Measurements from ENCODE around the gene TUSC1.
"Not testable (repeated sequence)": the region's sequence is repeated elsewhere in the genome, so short reads cannot be mapped to it uniquely, and the experiment has no call there.

Gene TUSC1
- total RNA-seq = 0 to 0.40 reads per million in 2 donors

DNA sequence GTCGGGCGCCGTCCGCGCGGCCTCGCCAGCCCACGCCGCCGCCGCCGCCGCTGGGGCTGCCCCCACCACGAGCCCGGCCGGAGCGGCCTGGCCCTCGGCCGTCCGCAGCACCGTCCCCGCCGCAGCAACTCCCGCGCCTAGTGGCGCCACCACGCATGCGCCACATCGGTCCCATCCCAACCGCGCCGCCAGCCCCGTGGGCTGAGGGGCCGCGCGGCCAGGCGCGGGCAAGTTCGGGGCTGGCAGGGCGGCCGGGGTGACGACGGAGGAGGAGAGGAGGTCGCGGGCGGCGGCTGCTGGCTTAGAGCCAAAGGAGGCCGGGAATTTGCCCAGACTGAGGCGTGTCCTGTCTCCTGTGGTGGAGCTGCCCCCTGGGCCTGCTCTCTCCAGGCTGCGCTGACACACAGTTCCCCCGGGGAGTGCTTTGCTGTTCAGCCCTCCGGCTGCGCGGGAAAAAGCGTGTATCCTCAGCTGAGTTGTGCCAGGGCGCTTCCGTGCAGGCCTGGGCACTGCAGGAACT lies at the start of gene TUSC1:
TUSC1 (minus strand) TSS at position 298 of the 520 bp plus-strand sequence; CDS start at position 166, 132 bp downstream.
- peak in 1 of 5 experiments; percentile 11 for DNase-seq

DNA sequence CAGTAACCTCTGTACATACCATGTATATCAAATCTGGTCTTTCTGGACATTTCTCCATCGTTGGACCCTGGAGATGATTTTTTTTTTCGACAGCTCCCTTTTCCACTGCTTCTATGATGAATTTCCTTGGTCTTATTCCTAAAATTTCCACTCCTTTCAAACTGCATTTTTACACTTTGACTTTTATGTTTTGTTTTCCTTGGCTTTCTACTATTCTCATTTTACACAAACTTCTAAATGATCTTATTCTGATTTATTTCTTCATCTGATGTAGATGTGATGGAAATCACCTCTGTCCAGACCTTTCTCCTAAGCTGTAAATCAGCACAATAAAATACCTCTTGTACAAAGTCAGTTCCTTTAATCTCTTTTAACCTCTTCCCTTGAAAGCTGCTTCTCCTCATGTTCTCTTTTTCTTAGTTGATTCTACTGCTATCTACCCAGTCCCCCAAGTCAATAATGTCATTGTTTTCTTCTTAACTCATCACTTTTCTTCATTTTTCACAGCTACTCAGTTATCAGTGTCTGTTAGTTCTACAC lies 48.7 kb upstream of the TUSC1 start:
- no peak for DNase-seq

DNA sequence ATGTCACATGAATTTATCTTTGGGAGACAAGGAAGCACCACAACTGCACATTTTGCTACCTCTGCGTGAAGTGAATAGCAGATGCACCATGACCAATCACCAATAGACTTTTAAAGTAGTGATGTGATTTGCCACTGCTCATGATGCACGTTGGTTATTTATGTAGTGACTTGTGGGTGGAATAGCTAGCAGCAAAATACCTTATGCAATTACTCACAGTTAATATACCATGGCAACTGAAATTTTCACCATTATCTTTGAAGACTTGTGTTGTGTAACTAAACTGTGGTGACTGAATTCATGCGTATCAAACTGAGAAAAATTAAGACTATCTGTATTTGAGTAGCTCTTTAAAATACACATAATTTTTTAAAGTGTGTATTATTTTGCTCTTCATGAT lies 46.2 kb upstream of the TUSC1 start:
- DNase-seq = no peak

DNA sequence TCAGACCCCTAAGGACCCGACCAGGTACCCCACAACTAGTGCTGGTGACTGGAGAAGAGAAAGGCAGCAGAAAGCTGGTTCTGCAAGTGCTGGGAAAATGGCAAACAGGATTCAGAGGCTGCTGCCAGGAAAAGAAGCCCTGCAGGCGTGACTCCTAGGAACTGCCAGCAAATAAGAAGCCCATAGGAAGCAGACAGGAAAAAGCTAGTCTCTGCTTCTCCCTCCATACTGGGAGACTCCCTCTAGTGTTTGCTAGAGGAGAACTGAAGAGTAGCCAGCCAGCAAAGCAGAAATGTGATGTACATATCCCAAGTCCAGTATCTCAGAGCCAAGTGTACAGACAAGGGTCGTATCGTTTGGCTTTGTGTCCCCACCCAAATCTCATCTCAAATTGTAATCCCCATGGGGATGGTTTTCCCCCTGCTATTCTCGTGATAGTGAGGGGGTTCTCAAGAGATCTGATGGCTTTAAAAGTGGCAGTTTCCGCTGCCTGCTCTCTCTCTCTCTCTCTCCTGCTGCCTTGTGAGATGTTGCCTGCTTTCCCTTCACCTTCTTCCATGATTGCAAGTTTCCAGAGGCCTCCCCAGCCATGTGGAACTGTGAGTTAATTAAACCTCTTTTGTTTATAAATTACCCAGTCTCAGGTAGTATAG lies 38.1 kb upstream of the TUSC1 start:
- DNase-seq = no peak

DNA sequence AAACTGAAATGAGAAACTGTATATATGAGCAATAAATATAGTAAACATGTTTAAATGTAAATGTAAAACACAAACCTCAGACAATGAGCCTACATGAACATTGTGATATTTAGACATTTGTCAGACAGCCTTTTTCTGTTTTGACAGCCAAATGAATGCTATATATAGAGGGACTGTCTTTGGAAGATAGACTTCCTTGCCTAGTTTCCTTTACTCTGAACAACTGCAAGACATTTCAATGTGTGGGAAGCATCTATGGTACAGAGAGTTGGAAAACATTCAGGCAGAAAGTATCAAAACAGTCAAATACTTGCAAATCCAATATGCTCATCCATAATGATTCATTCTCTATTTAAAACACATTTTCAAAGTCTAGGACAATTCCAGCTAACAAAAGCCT lies 31.7 kb upstream of the TUSC1 start:
- no peak for DNase-seq

DNA sequence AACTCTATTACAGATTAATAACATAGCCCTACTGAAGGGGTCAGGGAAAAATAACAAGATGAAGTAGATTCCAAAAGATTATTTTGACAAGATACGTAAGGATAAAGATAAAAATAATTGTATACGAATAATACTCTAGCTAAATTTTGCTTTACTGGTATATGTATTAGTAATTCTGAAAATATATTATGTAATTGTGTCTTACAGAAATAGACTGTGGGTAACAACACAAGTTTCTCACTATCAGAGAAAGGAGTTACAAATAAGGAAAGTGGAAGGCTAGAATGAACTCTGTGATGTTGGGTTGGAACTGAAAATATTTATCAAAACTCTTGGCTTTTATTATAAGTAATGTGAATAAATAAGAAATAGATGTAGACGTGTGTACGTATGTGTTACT lies 26.6 kb upstream of the TUSC1 start:
- no peak for DNase-seq

DNA sequence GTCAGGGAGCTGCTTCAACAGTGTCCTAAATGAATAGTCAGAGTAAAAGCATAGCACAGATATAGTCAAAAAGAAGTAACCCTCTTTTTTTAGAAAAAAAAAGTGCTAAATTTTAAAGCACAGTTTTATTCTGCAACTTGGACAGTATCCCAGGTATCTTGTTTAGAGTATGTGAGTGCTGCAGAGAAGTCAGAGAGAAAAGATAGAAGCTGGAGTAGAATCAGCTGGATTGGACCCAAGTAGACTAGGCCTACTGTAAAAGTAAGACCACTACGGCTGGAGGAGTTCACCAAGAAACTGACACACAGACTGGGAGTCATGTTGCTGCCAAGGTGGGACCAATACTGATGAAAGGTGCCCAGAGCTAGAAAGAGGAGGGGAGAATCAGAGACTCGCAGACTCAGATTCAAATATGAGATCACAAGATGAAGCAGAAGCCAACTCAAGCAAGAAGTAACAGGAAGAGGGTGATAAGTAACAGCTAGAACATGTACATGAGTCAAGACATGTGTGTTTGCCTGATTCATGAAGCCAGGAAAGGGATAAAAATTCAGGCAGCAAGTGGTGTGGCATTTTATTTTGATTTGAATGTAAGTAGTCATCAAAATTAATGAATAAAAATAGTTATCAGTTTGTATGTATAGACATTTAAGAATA lies 25.6 kb upstream of the TUSC1 start:
- no peak for DNase-seq

DNA sequence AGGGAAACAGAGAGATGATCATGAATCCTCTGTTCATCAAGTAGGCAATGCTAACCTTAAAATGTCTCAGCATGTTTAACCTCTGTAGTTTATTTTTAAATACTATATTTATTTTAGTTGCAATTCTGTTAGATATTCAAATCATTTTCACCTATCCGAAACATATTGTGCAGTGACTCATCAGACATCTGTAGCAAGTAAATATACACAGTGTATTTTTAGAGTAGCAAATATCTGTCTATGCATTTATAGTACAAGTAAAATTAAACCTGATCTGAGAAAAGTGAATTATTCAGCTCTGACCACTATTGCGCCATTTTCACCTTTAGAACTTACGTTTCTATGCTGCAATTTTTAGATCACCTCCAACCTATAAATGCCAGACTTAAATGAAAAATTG lies 24.3 kb upstream of the TUSC1 start:
- no peak for DNase-seq

DNA sequence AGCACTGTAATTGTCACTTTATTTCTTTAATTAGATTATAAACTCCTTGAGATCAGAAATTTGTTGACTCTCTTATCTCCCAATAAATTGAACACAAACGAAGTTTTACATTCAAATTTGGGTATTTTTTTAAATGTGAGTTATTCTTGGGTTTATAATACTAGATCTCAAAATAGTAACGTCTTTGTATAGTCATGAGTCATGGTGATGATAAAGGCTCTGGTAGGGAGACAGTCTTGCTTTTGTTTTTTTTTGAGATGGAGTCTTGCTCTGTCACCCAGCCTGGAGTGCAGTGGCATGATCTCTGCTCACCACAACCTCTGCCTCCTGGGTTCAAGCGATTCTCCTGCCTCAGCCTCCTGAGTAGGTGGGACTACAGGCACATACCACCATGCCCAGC lies 22.7 kb upstream of the TUSC1 start:
- DNase-seq = not testable (repeated sequence)

DNA sequence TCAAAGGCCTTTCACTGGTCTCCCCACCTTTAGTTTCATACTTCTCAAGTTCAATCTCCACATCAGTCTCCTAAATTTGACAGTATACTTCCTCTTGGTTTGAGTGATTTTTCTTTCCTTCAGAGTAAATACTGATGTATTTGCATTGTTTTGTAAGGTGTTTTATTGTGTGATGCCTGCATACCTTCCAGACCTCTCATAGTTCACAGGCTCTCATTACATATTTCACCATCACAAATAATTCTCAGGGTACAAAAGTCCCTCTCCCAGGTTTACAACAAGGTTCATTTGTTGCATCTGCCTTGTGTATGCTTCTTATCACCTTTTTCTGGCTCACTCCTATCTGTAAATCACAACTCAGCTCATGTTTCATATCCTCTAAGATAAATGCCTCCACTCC lies 22.2 kb upstream of the TUSC1 start:
- DNase-seq = no peak

DNA sequence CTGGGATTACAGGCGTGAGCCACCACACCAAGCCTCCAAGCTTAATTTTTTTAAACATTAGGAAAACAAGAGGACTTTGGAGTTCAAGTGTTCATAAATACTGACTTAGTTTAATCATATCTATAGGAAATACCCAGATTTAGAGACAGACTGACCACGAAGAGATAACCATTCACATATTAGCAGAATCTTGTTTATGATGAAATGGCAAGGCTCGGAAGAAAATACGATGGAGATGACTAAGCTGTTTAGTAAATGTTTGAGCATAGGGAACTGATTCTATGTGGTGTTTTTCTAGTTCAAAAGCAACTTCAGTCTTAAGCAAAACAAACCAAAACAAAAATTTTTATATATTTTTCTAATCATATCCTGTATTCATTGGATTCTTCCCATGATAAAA lies 13.5 kb upstream of the TUSC1 start:
- no peak for DNase-seq

DNA sequence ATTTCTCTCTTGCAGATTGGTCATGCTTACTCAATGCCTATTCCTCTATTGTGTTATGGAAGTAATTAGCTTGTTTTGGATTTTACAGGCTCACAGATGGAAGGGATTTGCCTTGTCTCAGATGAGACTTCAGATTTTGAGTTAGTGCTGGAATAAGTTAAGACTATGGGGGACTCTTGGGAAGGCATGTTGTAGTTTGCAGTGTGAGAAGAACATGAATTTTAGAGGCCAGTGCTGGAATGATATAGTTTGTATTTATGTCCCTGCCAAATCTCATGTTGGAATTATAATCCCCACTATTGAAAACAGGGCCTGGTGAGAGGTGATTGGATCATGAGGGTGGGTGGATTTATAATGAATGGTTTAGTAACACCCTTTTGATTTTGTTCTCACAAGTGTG lies 6.1 kb upstream of the TUSC1 start:
- DNase-seq = no peak

DNA sequence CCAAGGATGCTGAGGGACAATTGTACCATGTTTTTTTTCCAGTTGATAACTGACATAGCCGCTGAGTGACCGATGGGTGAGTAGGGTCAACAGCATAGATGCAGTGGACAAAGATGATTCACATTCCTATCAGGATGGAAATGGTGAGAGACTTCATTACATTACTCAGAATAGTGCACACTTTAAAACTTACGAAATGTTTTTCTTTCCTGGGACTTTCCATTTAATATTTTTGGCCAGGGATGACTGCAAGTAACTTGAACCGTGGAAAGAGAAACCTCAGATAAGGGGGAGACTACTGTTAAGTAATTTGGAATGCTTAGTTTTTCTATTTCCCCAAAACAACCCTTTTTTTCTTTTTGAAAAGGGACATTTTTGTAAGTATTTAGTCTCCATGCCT lies 3.0 kb upstream of the TUSC1 start:
- no peak for DNase-seq

DNA sequence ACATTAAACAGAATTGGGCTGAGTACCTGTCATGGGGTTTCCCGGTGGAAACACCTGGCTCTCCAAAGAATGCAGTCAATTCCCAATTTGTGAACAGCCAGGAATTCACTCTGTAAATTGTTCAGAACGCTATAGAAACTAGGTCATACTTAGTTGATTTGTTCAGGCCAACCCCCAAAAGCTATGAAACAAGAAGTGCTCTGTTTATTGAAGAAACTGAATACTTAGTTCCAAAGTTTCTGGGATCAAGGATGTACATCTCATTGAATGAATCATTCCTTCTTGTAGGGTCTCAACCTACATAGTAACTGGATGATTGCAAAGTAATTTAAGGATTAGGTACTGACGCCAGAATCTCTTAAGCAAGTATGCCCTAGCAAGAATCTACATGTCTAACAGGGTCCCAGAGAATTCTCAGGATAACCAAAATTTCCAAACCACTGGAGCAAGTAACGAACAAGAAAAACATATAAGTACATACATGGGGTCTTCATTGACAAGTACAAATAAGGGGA lies 659 bp upstream of the TUSC1 start:
- DNase-seq = no peak

DNA sequence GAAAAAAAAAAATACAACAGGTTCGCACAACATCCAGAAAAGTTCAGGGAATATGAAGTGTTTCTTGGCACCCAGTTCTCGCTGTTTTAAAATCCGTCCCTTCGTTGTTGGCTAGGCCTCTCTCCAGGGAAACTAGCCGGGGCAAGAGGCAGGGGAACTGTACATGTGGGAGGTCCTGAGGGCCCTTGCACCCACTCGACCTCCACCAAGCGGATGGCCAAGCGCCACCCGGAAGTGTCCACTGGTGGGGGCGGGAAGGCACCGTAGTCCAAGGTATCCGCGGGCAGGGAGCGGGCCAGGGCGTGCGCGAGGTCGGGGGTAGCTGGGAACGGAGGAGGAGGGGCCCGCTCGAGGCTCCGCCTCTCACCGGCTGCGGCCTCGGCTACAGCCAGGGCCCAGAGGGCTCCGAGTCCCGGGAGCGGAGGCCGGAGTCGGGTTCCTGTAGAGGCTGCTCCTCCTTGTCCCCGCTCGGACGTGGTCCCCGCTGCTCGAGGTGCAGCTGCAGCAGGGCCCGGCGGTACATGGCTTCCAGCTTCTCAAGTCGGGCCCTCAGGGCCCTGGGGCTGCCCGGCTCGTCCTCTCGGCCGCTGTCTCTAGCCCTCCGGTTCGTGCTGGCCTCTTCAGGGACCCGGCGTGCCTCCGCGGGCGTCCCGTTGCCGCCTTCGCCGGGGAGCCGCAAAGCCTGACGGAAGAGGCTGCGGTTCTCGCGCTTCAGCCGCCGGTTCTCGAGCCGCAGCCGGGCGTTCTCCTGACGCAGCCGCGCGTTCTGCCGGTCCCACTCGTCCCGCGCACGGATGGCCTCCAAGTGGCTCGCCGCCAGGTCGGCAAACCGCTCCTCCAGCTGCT lies 720 bp downstream of the TUSC1 start:
- peak in 1 of 5 experiments; percentile 14 for DNase-seq

DNA sequence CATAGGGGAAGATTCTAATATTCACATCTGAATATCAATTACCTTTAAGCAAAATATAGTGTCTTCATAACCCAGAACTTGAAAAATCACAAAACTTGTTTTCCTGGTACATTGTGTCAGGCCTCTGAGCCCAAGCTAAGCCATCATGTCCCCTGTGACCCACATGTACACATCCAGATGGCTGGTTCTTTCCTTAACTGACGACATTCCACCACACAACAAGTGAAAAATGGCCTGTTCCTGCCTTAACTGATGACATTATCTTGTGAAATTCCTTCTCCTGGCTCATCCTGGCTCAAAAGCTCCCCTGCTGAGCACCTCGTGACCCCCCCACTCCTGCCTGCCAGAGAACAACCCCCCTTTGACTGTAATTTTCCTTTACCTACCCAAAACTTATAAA lies 2.4 kb downstream of the TUSC1 start:
- DNase-seq = not testable (repeated sequence)

DNA sequence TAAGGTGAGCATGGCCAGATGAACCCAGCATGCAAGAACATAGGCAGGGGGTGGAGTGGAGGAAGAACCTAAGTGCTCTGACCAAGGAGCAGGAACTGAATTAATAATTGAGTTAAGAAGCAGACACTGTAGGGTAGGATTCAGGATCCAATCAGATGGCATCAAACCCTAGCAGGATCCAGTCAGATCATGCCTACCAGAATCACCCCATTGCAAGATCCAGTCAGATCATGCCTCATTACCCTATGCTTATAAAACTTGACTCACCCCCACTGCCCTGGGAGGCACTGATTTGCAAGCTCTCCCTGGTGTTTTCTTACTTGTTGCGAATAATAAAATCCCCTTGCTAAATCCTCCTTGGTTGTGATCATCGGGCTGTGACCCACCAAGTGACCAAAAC lies 19.7 kb downstream of the TUSC1 start:
- DNase-seq = no peak

DNA sequence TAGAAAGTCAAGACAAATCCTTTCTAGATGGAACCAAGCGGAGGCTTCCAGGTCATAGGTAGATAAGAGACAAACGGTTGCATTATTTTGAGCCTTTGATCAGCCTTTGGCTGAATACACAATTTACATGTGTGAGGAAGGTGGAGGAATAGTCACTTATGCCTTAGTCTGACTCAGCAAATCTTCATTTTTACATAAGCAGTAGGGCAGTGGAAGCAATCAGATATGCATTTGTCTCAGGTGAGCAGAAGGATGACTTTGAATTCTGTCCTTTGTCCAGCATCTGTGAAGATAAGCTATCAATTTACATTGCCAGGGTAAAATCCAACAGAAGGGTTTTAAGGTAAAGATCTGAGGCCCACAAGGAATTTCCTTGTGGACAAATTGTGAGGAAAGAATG lies 23.8 kb downstream of the TUSC1 start:
- no peak for DNase-seq

DNA sequence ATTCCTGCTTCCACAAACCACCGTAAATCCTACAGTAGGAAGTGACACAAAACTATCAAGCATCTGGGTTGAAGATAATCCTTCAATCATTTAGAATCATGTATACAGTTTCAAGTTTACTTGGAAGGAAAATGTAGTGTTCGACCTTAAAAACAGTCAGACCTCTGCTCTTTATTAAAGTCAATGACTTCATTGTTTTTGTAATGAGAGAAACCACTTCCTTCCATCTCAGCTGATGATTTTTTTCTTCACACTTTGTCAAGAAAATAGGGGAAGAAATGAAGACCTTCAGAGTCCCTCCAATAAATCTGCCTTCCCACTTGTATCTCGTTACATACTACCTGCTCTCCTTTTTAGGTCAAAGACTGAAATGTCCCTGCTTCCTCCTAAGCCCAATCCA lies 30.1 kb downstream of the TUSC1 start:
- no peak for DNase-seq

DNA sequence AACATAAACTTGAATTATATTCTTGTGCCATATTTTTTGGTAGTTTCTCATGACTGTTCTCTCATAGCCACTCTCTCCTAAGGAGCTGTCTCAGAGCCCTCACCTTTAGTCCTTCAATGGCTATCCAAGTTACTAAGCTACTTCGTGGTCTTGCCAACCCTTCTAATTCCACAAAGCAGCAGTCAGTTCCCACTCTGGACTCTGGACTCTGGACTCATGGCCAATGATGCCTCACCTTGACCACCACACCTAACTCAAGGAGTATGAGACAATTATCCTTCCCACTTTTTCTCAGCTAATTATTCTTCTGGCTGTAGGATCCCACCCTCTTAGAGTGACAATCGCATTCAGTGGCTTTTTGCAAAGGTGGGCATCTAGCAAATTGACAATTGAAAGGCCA lies 42.2 kb downstream of the TUSC1 start:
- no peak for DNase-seq

DNA sequence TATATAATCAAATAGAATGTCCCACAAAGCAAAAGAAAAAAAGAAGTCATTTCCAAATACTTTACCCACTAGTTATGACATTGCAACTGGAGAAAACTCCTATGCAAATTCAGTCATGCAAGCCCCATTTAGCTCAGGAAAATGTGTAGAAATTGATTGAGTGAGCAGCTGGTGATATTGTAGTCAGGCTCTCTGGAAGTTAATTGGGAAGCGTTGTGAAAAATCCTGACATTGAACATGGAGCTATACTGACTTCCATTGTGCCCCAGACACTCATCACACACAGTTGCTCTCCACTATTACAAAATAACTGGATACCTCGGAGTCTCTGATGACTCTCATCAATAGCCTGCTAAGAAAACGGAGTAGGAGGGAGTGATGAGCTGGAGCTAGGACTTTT lies 49.0 kb downstream of the TUSC1 start:
- DNase-seq = no peak
